Measurements from ENCODE around the gene SURF2. TPM values are rescaled to one million over a fixed set of nuclear protein-coding genes. Genes with fewer than 3 reads are reported as not detected.
A peak's percentile ranks its signal among the peaks of the same experiment; 100 is the strongest.

Gene SURF2
- total and polyA plus RNA-seq, 11 donors = 10.0 to 41.1 (median 14.0) TPM

GRCh38 chr9:133339641-133340040 lies 16.7 kb upstream of the SURF2 start:
- TF ChIP-seq, protein P1, sequence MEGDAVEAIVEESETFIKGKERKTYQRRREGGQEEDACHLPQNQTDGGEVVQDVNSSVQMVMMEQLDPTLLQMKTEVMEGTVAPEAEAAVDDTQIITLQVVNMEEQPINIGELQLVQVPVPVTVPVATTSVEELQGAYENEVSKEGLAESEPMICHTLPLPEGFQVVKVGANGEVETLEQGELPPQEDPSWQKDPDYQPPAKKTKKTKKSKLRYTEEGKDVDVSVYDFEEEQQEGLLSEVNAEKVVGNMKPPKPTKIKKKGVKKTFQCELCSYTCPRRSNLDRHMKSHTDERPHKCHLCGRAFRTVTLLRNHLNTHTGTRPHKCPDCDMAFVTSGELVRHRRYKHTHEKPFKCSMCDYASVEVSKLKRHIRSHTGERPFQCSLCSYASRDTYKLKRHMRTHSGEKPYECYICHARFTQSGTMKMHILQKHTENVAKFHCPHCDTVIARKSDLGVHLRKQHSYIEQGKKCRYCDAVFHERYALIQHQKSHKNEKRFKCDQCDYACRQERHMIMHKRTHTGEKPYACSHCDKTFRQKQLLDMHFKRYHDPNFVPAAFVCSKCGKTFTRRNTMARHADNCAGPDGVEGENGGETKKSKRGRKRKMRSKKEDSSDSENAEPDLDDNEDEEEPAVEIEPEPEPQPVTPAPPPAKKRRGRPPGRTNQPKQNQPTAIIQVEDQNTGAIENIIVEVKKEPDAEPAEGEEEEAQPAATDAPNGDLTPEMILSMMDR (IDR thresholded peaks at IDR 0.05) = no peak
- no peak for TF ChIP-seq POLR2A (IDR thresholded peaks at IDR 0.05)
- Histone ChIP-seq H3K9me3 (no peaks in the 10 kb centered on the region), H3K4me1 (peaks cover 5 to 54% (median 15%) of the 10 kb centered on the region in 12 donors), H3K27me3 (no peaks in the 10 kb centered on the region), H3K4me3 (peak overlapping the region in 1 of 12 donors; percentile 49), H3K27ac (peak overlapping the region in 3 of 12 donors; percentile 22 to 92 (median 34)), H3K36me3 (peaks cover 0 to 62% (median 52%) of the 10 kb centered on the region in 9 donors)
- WGBS, 4 donors = 62 to 78% (median 75%) methylated on average over 5 of the region's 5 CpGs
- DNase-seq (peak in 1 of 5 donors; percentile 18), ATAC-seq (no peak)
- intact Hi-C loops (cut with DNase I) = loop anchor here in 3 of 10 donors (5.0 to 10.0 kb wide), 3 partner anchors 38 to 145 kb away; partner anchors contain the start of genes STKLD1 (in 2 of the 3) and SURF4 (in 2 of the 3)

- peak in 1 of 5 donors; percentile 28 for DNase-seq
- TF ChIP-seq POLR2A (IDR thresholded peaks at IDR 0.05) = no peak
- TF ChIP-seq, protein P1 (IDR thresholded peaks at IDR 0.05) = no peak
- Histone ChIP-seq H3K27me3 (no peaks in the 10 kb centered on the region), H3K27ac (peak overlapping the region in 3 of 12 donors; percentile 22 to 92 (median 34)), H3K4me1 (peaks cover 0 to 48% (median 9%) of the 10 kb centered on the region in 12 donors), H3K36me3 (peaks cover 0 to 69% (median 58%) of the 10 kb centered on the region in 9 donors), H3K9me3 (no peaks in the 10 kb centered on the region), H3K4me3 (peak overlapping the region in 1 of 12 donors; percentile 49)
- WGBS, 4 donors = 69 to 80% (median 70%) methylated on average over 3 of the region's 3 CpGs
- no peak for ATAC-seq
- intact Hi-C loops (cut with DNase I) = loop anchor here in 1 of 10 donors (10.0 kb wide), 1 partner anchor 145 kb away; no protein-coding TSS in a partner anchor
Measured at GRCh38 chr9:133340256-133340655, 16.1 kb upstream of the SURF2 start.

- peaks cover 0 to 74% (median 64%) of the 10 kb centered on the region in 9 donors for H3K36me3 ChIP-seq
- intact Hi-C loops (cut with DNase I) = loop anchor here in 1 of 10 donors (10.0 kb wide), 1 partner anchor 144 kb away; no protein-coding TSS in a partner anchor
- peak overlapping the region in 3 of 12 donors; percentile 24 to 92 (median 30) for H3K27ac ChIP-seq
- ATAC-seq (no peak), DNase-seq (no peak)
- peak overlapping the region in 2 of 12 donors; percentile 8 to 49 for H3K4me3 ChIP-seq
- peaks cover 0 to 47% (median 8%) of the 10 kb centered on the region in 12 donors for H3K4me1 ChIP-seq
- no peaks in the 10 kb centered on the region for H3K9me3 ChIP-seq
- WGBS, 4 donors = 82 to 89% (median 87%) methylated on average over 8 to 13 of the region's 13 CpGs
- TF ChIP-seq, protein P1 (IDR thresholded peaks at IDR 0.05) = no peak
- TF ChIP-seq POLR2A (IDR thresholded peaks at IDR 0.05) = no peak
- no peaks in the 10 kb centered on the region for H3K27me3 ChIP-seq
Measured at GRCh38 chr9:133340916-133341315, 15.4 kb upstream of the SURF2 start.

GRCh38 chr9:133341369-133342068 lies 14.8 kb upstream of the SURF2 start:
- H3K4me3 ChIP-seq = peak overlapping the region in 3 of 12 donors; percentile 2 to 49 (median 8)
- intact Hi-C loops (cut with DNase I) = loop anchor here in 1 of 10 donors (10.0 kb wide), 1 partner anchor 143 kb away; no protein-coding TSS in a partner anchor
- no peaks in the 10 kb centered on the region for H3K27me3 ChIP-seq
- peaks cover 0 to 47% (median 11%) of the 10 kb centered on the region in 12 donors for H3K4me1 ChIP-seq
- 79 to 94% (median 87%) methylated on average over 15 of the region's 15 CpGs for WGBS, 4 donors
- TF ChIP-seq, protein P1 (IDR thresholded peaks at IDR 0.05) = no peak
- peak in 1 of 2 donors; percentile 29 for TF ChIP-seq POLR2A (IDR thresholded peaks at IDR 0.05)
- DNase-seq (peak; percentile 63 to 83 (median 70)), ATAC-seq (peak in 3 of 4 donors; percentile 45 to 71 (median 71))
- H3K9me3 ChIP-seq = no peaks in the 10 kb centered on the region
- H3K36me3 ChIP-seq = peaks cover 0 to 74% (median 66%) of the 10 kb centered on the region in 9 donors
- H3K27ac ChIP-seq = peak overlapping the region in 4 of 12 donors; percentile 24 to 92 (median 34)

All from heart left ventricle (tissue), 16 donors.